AG04450 (cell line): ENCODE results near the gene TLE6. TPM values are rescaled to one million over a fixed set of nuclear protein-coding genes. Genes with fewer than 3 reads are reported as not detected.

Source experiments
- CTCF ChIA-PET: fragments of 300-600, 350-600 bp; formaldehyde crosslinking; extraction: SDS; loops from one replicate; lab custom pipeline; 2022; ENCODE audit warnings: antibody characterized with exemption, inconsistent platforms; lab: Charles Lee
- POLR2A ChIA-PET: fragments of 350-600 bp; formaldehyde crosslinking; extraction: SDS; loops from one replicate; lab custom pipeline; 2021; ENCODE audit warnings: antibody characterized with exemption, inconsistent platforms; lab: Yijun Ruan, JAX
- DNase-seq: peaks from one replicate; pipeline ENCODE4 v3.0.0-alpha.2; 2011; ENCODE audit warnings: low read depth, low spot score
- H3K27ac ChIP-seq: one replicate; pipeline ENCODE4 v1.5.1; 2012; ENCODE audit warnings: low read depth, low read length, control low read depth
- H3K27me3 ChIP-seq: one replicate; pipeline ENCODE4 v1.6.0; 2012; ENCODE audit warnings: low read length; ENCODE audit not compliant: control insufficient read depth, insufficient read depth
- H3K4me3 ChIP-seq: 2 replicates; pipeline ENCODE4 v1.5.1; 2011; ENCODE audit warnings: mild to moderate bottlenecking, low read depth, low read length, control low read depth
- H3K9me3 ChIP-seq: 2 replicates; pipeline ENCODE4 v1.5.1; 2012; ENCODE audit warnings: low read length; ENCODE audit not compliant: control insufficient read depth, insufficient read depth
- polyA plus RNA-seq: library from polyadenylated mRNA; depleted of rRNA; stranded (reverse); fragments of >200 nt; gene quantifications from 2 replicates; pipeline ENCODE4 v1.2.3, GENCODE V29; 2011
- TF ChIP-seq, protein P1 (sequence below): IDR thresholded peaks from 2 replicates; pipeline ENCODE4 v1.5.1; 2011; ENCODE audit warnings: low read depth, low read length, control low read depth, inconsistent platforms

Gene TLE6
- polyA plus RNA-seq, 1 experiment, result 0.51 TPM

GRCh38 chr19:3038214-3038613, 60.9 kb downstream of the TLE6 start:
- ChIA-PET CTCF (no interaction called here), POLR2A (no interaction called here)
- Histone ChIP-seq H3K27me3 (no peaks in the 10 kb centered on the region), H3K4me3 (no peak overlapping the region), H3K27ac (no peak overlapping the region), H3K9me3 (no peaks in the 10 kb centered on the region; the same call in 1 of the 2 replicates)
- no peak for DNase-seq
- TF ChIP-seq, protein P1, sequence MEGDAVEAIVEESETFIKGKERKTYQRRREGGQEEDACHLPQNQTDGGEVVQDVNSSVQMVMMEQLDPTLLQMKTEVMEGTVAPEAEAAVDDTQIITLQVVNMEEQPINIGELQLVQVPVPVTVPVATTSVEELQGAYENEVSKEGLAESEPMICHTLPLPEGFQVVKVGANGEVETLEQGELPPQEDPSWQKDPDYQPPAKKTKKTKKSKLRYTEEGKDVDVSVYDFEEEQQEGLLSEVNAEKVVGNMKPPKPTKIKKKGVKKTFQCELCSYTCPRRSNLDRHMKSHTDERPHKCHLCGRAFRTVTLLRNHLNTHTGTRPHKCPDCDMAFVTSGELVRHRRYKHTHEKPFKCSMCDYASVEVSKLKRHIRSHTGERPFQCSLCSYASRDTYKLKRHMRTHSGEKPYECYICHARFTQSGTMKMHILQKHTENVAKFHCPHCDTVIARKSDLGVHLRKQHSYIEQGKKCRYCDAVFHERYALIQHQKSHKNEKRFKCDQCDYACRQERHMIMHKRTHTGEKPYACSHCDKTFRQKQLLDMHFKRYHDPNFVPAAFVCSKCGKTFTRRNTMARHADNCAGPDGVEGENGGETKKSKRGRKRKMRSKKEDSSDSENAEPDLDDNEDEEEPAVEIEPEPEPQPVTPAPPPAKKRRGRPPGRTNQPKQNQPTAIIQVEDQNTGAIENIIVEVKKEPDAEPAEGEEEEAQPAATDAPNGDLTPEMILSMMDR, result no peak

DNA sequence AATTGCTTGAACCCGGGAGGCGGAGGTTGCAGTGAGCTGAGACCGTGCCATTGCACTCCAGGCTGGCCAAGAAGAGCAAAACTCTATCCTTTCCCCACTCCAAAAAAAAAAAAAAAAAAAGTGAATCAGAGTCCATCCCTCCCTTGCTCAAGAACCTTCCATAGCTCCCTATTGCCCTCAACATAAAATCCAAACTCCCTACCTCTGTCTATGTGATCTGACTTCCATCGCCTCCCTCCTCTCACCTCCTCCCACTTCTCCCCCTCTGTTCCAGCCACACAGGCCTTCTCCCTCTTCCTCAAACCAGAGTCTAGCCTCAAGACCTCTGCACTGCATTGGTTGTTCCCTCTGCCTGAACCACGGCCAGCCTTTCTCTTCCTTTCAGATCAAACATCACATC, 61.8 kb downstream of the TLE6 start:
- ChIA-PET POLR2A (no interaction called here), CTCF (no interaction called here)
- Histone ChIP-seq H3K9me3 (no peaks in the 10 kb centered on the region; the same call in 1 of the 2 replicates), H3K27me3 (no peaks in the 10 kb centered on the region), H3K27ac (no peak overlapping the region), H3K4me3 (no peak overlapping the region)
- no peak for DNase-seq
- TF ChIP-seq, protein P1, result no peak

- TF ChIP-seq, protein P1, result no peak
- ChIA-PET POLR2A (no interaction called here), CTCF (no interaction called here)
- H3K27me3 ChIP-seq, result no peaks in the 10 kb centered on the region
- H3K9me3 ChIP-seq, result no peaks in the 10 kb centered on the region; the same call in 1 of the 2 replicates
- H3K27ac ChIP-seq, result no peak overlapping the region
- no peak overlapping the region for H3K4me3 ChIP-seq
- no peak for DNase-seq
Measured at GRCh38 chr19:3039641-3040077, 62.3 kb downstream of the TLE6 start.

GRCh38 chr19:3041327-3041726, 64.0 kb downstream of the TLE6 start:
- POLR2A ChIA-PET, result no interaction called here
- TF ChIP-seq, protein P1, result no peak
- H3K27me3 ChIP-seq, result no peaks in the 10 kb centered on the region
- H3K27ac ChIP-seq, result no peak overlapping the region
- H3K9me3 ChIP-seq, result no peaks in the 10 kb centered on the region; the same call in 1 of the 2 replicates
- no peak overlapping the region for H3K4me3 ChIP-seq
- CTCF ChIA-PET, result no interaction called here
- no peak for DNase-seq

DNA sequence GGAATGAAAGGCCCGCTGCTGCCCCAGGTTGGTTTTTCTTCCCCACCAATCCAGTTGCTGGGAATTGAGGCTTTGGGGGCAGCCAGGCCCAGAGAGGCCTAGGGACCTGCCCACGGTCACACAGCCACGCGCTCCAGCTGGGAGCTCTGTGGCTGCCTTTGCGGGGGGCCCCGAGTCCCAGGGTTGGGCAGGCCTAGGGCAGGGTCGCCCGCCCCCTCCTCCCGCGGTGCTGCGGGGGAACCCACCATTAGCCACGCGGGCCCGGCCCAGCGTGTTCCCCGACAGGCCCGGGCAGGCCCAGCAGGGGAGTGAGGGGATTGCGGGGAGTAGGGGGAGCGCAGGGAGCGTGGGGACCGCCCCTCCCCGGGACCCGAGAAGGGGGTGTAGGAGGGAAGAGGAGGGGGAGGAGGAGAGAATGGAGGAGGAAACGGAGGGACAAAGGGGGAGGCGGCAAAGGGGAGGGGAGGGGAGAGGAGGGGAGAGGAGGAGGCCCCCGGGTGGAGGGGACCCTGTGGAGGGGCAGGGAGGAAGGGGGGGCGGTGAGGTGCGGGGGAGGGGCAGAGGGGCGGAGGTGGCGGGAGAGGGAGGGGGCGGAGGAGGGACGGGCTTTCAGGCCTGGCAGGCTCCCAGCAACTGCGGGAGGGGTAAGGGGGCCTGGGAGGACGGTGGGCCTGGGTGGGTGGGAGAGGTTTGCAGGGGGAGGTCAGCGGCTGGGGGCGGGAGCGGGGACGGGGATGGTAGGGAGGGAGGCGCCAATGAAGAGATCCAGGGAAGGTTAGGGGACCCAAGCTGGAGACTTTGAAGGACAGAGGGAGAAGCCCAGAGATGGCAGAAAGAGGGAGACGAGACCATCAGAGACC, 64.6 kb downstream of the TLE6 start:
- no peak overlapping the region for H3K27ac ChIP-seq
- no peak for DNase-seq
- no peaks in the 10 kb centered on the region; the same call in 1 of the 2 replicates for H3K9me3 ChIP-seq
- no peak overlapping the region for H3K4me3 ChIP-seq
- TF ChIP-seq, protein P1, result no peak
- POLR2A ChIA-PET, result no interaction called here
- CTCF ChIA-PET, result interaction anchor here (1.1 kb wide), 1 partner anchor 91 kb away, joined by 7 read pairs; no protein-coding TSS in a partner anchor
- H3K27me3 ChIP-seq, result no peaks in the 10 kb centered on the region
